Gastrocnemius medialis (tissue), 4 donors: Measurements from ENCODE around the gene RSAD2. TPM values are rescaled to one million over a fixed set of nuclear protein-coding genes. Genes with fewer than 3 reads are reported as not detected.

Experiments used
- ATAC-seq, 2 donors: fragments of 150-250 bp; one replicate each; pipeline ENCODE4 v1.9.1; 2016
- DNase-seq, 2 donors: peaks; one replicate each; pipeline ENCODE4 v3.0.0-alpha.2; 2019
- H3K27ac ChIP-seq, 4 donors: fragments of 200-600 bp; sonication (generic); 1 replicate in 1 of 4; 2 replicates in 3 of 4; pipeline ENCODE4 v1.5.1; 2016 to 2018; ENCODE audit warnings: mild to moderate bottlenecking in 2 of 4, moderate library complexity in 1 of 4
- H3K27me3 ChIP-seq, 3 donors: fragments of 200-600 bp; sonication (generic) in 2 of 3; 1 replicate in 1 of 3; 2 replicates in 2 of 3; pipeline versions ENCODE4 v1.5.1 to v1.6.0; 2016 to 2019; ENCODE audit warnings: mild to moderate bottlenecking in 1 of 3, moderate library complexity in 1 of 3
- H3K36me3 ChIP-seq, 2 donors: fragments of 200-600 bp; sonication (generic) in 1 of 2; one replicate each; pipeline ENCODE4 v1.5.1; 2017 to 2018
- H3K4me1 ChIP-seq, 2 donors: fragments of 200-600 bp; sonication (generic) in 1 of 2; one replicate each; pipeline ENCODE4 v1.5.1; 2016 to 2017; ENCODE audit warnings: mild to moderate bottlenecking in 2 of 2
- H3K4me3 ChIP-seq, 4 donors: fragments of 200-600 bp; sonication (generic) in 3 of 4; 1 replicate in 1 of 4; 2 replicates in 3 of 4; pipeline ENCODE4 v1.5.1; 2016 to 2019; ENCODE audit warnings: mild to moderate bottlenecking in 2 of 4
- H3K9me3 ChIP-seq, 3 donors: fragments of 200-600 bp; sonication (generic) in 2 of 3; 1 replicate in 1 of 3; 2 replicates in 2 of 3; pipeline ENCODE4 v1.5.1; 2016 to 2019
- POLR2A ChIP-seq, 2 donors: fragments of 450-650 bp; IDR thresholded peaks; one replicate each; pipeline ENCODE4 v1.6.1; 2017; ENCODE audit warnings: antibody characterized with exemption in 2 of 2, mild to moderate bottlenecking in 2 of 2, moderate library complexity in 2 of 2
- in situ Hi-C, 4 donors: fragments of 200-750 bp; cut with MboI; loops; one replicate each; pipeline versions ENCODE4 v1.15.0 to v1.8.0; 2017; ENCODE audit warnings: low sequenced_read_pairs in 4 of 4
- intact Hi-C: fragments of 100-400 bp; cut with DNase I; formaldehyde crosslinking; loops from one replicate; pipeline ENCODE4 v1.15.1; 2023; ENCODE audit warnings: low total_unique reads
- total RNA-seq, 4 donors: library from RNA; depleted of rRNA; stranded (reverse); fragments of >200 nt; gene quantifications; one replicate each; pipeline versions ENCODE4 v1.1.0 to v1.2.3, GENCODE V29; 2016
- TF ChIP-seq, protein P1 (sequence below), 5 experiments: fragments of 450-650 bp in 3 of 5; fragments of 200-600 bp in 2 of 5; sonication (generic) in 2 of 5; IDR thresholded peaks in 4 of 5; conservative IDR thresholded peaks in 1 of 5; 1 replicate in 4 of 5; 2 replicates in 1 of 5; pipeline ENCODE4 v1.5.1; 2016 to 2019; ENCODE audit warnings: antibody characterized with exemption in 5 of 5, mild to moderate bottlenecking in 3 of 5, moderate library complexity in 3 of 5

Gene RSAD2
- total RNA-seq, 4 donors from 2014 or later = 1.2 to 4.2 (median 2.9) TPM

DNA sequence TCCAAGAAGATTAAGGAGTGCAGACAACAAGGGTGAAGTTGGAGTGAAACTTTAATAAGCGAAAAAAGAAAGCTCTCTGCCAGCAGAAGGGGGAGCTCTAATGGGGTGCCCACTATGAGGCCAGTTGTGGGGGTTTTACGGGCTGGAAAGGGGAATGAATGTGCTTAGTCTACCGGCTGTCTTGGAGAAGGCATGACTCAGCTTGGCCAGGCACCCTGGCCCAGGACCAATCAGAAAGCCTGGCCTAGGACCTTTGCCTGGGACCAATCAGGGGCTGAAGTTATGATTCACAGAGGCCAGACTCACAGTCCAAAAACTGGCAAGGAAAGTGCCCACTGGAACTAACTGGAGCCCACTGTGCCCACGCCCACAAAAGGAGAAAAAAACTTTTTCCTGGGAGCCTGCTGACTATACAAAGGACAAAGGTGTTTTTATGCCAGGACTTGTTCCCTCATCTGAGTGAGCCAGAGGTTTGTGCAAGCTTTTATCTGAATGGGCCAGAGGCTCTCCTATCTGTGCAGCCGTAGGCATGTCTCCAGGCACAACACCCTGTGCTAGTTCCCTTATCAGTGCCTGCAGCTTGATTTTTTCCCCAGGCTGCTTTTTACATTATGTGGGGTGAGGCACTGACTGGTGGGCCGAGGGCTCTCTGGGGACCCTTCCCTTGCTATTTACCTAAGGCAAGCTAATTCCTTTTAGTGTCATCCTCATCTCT lies 30.5 kb upstream of the RSAD2 start:
- intact Hi-C loops (no loop called here), in situ Hi-C loops (no loop called here)
- H3K27me3 ChIP-seq = no peaks in the 10 kb centered on the region
- ATAC-seq (no peak), DNase-seq (no peak)
- H3K4me1 ChIP-seq = no peaks in the 10 kb centered on the region
- H3K9me3 ChIP-seq = peaks cover 0 to 44% (median 18%) of the 10 kb centered on the region in 3 donors
- peaks cover 0 to 40% of the 10 kb centered on the region in 2 donors for H3K36me3 ChIP-seq
- TF ChIP-seq POLR2A (IDR thresholded peaks at IDR 0.05) = no peak
- TF ChIP-seq, protein P1, sequence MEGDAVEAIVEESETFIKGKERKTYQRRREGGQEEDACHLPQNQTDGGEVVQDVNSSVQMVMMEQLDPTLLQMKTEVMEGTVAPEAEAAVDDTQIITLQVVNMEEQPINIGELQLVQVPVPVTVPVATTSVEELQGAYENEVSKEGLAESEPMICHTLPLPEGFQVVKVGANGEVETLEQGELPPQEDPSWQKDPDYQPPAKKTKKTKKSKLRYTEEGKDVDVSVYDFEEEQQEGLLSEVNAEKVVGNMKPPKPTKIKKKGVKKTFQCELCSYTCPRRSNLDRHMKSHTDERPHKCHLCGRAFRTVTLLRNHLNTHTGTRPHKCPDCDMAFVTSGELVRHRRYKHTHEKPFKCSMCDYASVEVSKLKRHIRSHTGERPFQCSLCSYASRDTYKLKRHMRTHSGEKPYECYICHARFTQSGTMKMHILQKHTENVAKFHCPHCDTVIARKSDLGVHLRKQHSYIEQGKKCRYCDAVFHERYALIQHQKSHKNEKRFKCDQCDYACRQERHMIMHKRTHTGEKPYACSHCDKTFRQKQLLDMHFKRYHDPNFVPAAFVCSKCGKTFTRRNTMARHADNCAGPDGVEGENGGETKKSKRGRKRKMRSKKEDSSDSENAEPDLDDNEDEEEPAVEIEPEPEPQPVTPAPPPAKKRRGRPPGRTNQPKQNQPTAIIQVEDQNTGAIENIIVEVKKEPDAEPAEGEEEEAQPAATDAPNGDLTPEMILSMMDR (IDR thresholded peaks at IDR 0.05 in 4 of 5, conservative IDR thresholded peaks at IDR 0.05 in 1 of 5) = no peak
- no peak overlapping the region for H3K27ac ChIP-seq
- no peak overlapping the region for H3K4me3 ChIP-seq

GRCh38 chr2:6852195-6852594 lies 25.4 kb upstream of the RSAD2 start:
- DNase-seq (no peak), ATAC-seq (no peak)
- no peak overlapping the region for H3K27ac ChIP-seq
- H3K4me1 ChIP-seq = no peaks in the 10 kb centered on the region
- TF ChIP-seq POLR2A (IDR thresholded peaks at IDR 0.05) = no peak
- TF ChIP-seq, protein P1 (IDR thresholded peaks at IDR 0.05 in 4 of 5, conservative IDR thresholded peaks at IDR 0.05 in 1 of 5) = no peak
- in situ Hi-C loops (no loop called here), intact Hi-C loops (no loop called here)
- no peaks in the 10 kb centered on the region for H3K9me3 ChIP-seq
- no peaks in the 10 kb centered on the region for H3K27me3 ChIP-seq
- H3K36me3 ChIP-seq = peaks cover 0 to 28% of the 10 kb centered on the region in 2 donors
- H3K4me3 ChIP-seq = no peak overlapping the region

DNA sequence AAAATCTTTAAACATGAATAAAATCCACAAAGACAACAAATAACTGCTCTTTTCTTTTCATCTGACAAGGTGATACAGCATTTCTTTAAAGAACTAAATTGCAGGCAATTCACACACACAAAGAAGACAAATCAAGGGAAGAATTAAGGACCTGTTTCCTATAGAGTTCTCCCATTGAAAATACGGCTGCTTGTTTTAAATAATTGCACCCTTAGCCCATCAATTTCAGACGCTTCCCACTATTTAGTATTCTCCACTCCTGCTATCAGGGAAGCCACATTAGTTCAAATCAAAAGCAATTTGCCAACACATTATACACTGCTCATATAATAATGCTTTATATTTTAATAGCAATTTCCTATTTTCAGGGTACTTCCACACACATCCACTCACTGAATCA lies 23.2 kb upstream of the RSAD2 start:
- DNase-seq = no peak
- in situ Hi-C loops = no loop called here
- H3K27me3 ChIP-seq = no peaks in the 10 kb centered on the region
- intact Hi-C loops = no loop called here
- H3K36me3 ChIP-seq = peaks cover 0 to 15% of the 10 kb centered on the region in 2 donors
- no peak overlapping the region for H3K4me3 ChIP-seq
- no peaks in the 10 kb centered on the region for H3K4me1 ChIP-seq
- no peak overlapping the region for H3K27ac ChIP-seq
- TF ChIP-seq, protein P1 (IDR thresholded peaks at IDR 0.05 in 4 of 5, conservative IDR thresholded peaks at IDR 0.05 in 1 of 5) = no peak
- no peak for TF ChIP-seq POLR2A (IDR thresholded peaks at IDR 0.05)
- ATAC-seq = no peak
- H3K9me3 ChIP-seq = no peaks in the 10 kb centered on the region

- in situ Hi-C loops (no loop called here), intact Hi-C loops (no loop called here)
- ATAC-seq (no peak), DNase-seq (no peak)
- peaks cover 0 to 10% of the 10 kb centered on the region in 2 donors for H3K36me3 ChIP-seq
- no peaks in the 10 kb centered on the region for H3K27me3 ChIP-seq
- TF ChIP-seq POLR2A (IDR thresholded peaks at IDR 0.05) = no peak
- TF ChIP-seq, protein P1 (IDR thresholded peaks at IDR 0.05 in 4 of 5, conservative IDR thresholded peaks at IDR 0.05 in 1 of 5) = no peak
- H3K4me3 ChIP-seq = no peak overlapping the region
- no peaks in the 10 kb centered on the region for H3K4me1 ChIP-seq
- H3K27ac ChIP-seq = no peak overlapping the region
- H3K9me3 ChIP-seq = no peaks in the 10 kb centered on the region
Observed at GRCh38 chr2:6855860-6856547, 21.6 kb upstream of the RSAD2 start.
